HG02981 (cell line): ENCODE data around the gene EID2.

ENCODE experiments used
- ATAC-seq: cut with Tn5 transposase; IDR thresholded peaks from one replicate; pipeline ENCODE4 v1.9.1; 2021; ENCODE audit warnings: mild to moderate bottlenecking, moderate library complexity; ENCODE audit not compliant: unreplicated experiment

Gene EID2

GRCh38 chr19:39502640-39503417 lies 37.1 kb downstream of the EID2 start:
- no peak for ATAC-seq

DNA sequence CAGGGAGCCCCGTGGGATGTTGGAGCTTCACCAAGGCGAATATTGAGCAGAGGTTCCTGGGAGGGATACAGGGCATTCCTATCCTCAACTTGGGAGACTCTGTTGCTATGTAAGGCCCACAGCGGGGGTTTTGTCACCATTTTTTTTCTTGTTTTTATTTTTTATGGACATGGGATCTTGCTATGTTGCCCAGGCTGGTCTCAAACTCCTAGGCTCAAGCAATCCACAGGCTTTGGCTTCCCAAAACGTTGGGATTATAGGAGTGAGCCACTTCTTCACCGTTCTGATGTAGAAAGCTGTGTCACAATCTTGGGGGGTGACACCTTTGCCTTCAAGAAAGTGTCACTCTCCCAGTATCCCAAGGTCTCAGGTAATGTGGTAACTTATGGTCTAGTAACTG lies 38.6 kb downstream of the EID2 start:
- ATAC-seq, result no peak

- no peak for ATAC-seq
These were observed 39.4 kb downstream of the EID2 start for GRCh38 chr19:39500543-39500942.

- ATAC-seq, result no peak
These were observed 40.0 kb downstream of the EID2 start for GRCh38 chr19:39499932-39500331.

DNA sequence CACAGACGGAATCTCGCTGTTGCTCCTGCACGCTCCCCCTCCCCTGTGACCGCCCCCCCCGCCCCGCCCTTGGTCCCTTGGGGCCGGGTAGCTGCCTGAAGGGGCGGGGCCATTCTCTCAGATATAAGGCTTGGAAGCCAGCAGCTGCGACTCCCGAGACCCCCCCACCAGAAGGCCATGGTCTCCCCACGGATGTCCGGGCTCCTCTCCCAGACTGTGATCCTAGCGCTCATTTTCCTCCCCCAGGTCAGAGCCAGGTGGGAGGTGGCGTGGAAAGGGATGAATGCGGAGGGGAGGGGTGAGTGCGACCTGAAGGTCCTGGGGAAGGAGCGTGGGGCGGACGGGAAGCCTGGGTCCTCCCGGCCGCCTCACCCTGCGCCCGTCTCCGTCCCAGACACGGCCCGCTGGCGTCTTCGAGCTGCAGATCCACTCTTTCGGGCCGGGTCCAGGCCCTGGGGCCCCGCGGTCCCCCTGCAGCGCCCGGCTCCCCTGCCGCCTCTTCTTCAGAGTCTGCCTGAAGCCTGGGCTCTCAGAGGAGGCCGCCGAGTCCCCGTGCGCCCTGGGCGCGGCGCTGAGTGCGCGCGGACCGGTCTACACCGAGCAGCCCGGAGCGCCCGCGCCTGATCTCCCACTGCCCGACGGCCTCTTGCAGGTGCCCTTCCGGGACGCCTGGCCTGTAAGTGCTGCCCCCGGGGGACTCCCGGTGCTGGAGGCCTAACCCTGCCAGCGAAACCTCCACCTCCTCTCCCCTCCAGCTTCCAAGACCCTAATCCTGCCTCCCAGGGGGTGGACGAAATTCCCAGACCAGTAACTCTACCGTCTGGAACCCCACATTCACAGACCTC lies 40.9 kb downstream of the EID2 start, which contains the start of gene DLL3:
Gene DLL3 (plus strand): TSS at position 150 of the 845 bp plus-strand sequence. CDS start 28 bp downstream, at position 178.
- ATAC-seq, result no peak

- no peak for ATAC-seq
These were observed 41.8 kb downstream of the EID2 start for GRCh38 chr19:39497996-39498797.

GRCh38 chr19:39497701-39497995 lies 42.3 kb downstream of the EID2 start:
- ATAC-seq, result no peak

DNA sequence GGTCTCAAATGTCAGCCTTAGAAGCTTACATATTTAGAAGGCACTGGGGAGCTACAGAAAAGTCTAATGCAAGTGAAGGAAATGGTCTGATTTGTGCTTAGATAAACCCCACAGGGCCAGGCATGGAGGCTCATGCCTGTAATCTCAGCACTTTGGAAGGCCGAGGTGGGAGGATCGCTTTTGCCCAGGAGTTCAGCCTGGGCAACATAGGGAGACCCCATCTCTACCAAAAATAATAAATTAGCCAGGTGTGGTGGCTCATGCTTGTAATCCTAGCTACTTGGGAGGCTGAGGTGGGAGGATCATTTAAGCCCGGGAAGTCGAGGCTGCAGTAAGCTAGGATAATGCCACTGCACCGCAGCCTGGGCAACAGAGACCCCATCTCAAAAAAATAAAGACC lies 43.9 kb downstream of the EID2 start:
- no peak for ATAC-seq

DNA sequence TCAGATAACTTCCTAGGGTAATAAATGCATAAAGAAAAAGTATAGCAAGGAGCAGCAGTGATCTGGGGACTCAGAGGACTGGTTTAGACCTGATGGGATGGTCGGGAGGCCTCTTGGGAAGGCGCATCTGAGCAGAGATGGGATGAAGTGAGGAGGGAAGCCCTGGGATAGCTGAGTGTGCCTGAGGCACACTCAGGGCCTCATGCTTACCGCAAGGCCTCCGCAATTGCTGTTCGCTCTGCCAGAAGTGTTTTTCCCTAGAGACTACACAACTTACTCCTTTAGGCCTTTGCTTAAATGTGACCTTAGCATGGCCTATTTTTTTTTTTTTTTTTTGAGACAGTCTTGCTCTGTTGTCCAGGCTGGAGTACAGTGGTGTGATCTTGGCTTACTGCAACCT lies 45.3 kb downstream of the EID2 start:
- ATAC-seq, result no peak

- no peak for ATAC-seq
These were observed 47.2 kb downstream of the EID2 start for GRCh38 chr19:39492788-39493187.

GRCh38 chr19:39492225-39492624 lies 47.7 kb downstream of the EID2 start:
- ATAC-seq, result no peak

DNA sequence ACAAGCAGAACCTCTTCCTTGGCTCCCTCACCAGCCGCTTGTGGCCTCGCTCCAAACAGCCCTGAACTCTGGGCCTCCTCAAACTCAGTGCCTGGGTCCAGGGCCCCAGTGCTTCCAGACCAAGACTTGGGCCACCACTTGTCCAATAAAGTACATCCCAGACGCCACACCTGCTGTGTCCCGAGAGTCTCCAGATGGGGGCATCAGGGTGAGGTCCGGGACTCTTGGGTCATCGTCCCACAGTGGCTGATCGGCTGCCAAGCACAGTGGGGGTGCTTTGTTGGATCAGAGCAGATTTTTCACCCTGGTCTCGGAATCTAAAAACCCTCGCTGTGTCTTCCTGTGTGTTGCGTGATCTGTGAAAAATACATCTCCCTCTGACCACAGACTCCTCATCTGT lies 50.2 kb downstream of the EID2 start:
- ATAC-seq, result no peak
